Measurements from ENCODE around the gene PAFAH1B1. TPM values are rescaled to one million over a fixed set of nuclear protein-coding genes. Genes with fewer than 3 reads are reported as not detected.

PAFAH1B1 gene
- total RNA-seq, 1 experiment from 2014 or later = 114 TPM

DNA sequence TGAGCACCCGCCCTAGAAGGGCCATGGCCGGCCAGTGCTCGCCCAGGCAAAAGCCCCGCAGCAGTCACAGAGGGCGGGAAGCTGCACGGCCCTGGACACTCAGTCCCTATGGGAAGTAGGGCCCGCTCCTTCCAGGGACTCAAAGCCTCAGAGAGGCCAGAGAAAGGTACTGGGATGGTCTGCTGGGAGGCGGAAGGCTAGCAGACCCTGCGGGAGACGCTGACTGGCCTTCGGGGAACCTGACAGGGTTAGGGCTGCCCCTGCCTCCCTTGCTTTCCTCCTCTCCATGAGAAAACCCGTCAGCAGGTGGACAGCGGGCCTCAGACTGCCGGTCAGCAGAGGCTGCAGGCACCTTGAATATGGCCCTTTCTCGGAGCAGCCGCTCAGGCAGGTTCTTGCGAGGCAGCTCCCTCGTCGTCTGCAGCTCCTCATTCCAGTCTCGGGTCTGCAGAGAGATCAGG is 106.6 kb downstream of the PAFAH1B1 start:
- Mint-ChIP-seq H3K9me3 (no peaks in the 10 kb centered on the region), H3K36me3 (peaks cover 20% of the 10 kb centered on the region), H3K4me3 (no peak overlapping the region), H3K4me1 (peaks cover 5% of the 10 kb centered on the region), H3K27ac (no peak overlapping the region; the same call in 1 of the 2 replicates), H3K27me3 (ENCODE audit: low read depth) (no peaks in the 10 kb centered on the region)
- POLR2A ChIA-PET = no interaction called here
- DNase-seq (ENCODE audit: low spot score) (peak; percentile 7), ATAC-seq (no peak)
- TF ChIP-seq GABPB1 (CRISPR knock-in tag; IDR thresholded peaks at IDR 0.05) (no peak), TP53 (CRISPR knock-in tag; IDR thresholded peaks at IDR 0.05) (no peak), MLX (CRISPR knock-in tag; IDR thresholded peaks at IDR 0.05) (no peak), CREM (CRISPR knock-in tag; IDR thresholded peaks at IDR 0.05) (no peak), KAT7 (CRISPR knock-in tag; IDR thresholded peaks at IDR 0.05; ENCODE audit: borderline replicate concordance) (no peak), IRF1 (CRISPR knock-in tag; IDR thresholded peaks at IDR 0.05) (no peak), FOXP4 (CRISPR knock-in tag; IDR thresholded peaks at IDR 0.05) (no peak), NR1H2 (CRISPR knock-in tag; IDR thresholded peaks at IDR 0.05) (no peak), ZNF263 (CRISPR knock-in tag; IDR thresholded peaks at IDR 0.05; ENCODE audit: low read depth) (no peak), SP1 (CRISPR knock-in tag; conservative IDR thresholded peaks at IDR 0.05) (no peak), STAT6 (CRISPR knock-in tag; conservative IDR thresholded peaks at IDR 0.05; ENCODE audit: low read depth) (no peak), ZNF512 (CRISPR knock-in tag; IDR thresholded peaks at IDR 0.05; ENCODE audit: borderline replicate concordance) (no peak), TCF7 (CRISPR knock-in tag; IDR thresholded peaks at IDR 0.05; ENCODE audit: low read depth) (no peak), SOX15 (CRISPR knock-in tag; IDR thresholded peaks at IDR 0.05) (no peak)
- TF ChIP-seq, protein P1, sequence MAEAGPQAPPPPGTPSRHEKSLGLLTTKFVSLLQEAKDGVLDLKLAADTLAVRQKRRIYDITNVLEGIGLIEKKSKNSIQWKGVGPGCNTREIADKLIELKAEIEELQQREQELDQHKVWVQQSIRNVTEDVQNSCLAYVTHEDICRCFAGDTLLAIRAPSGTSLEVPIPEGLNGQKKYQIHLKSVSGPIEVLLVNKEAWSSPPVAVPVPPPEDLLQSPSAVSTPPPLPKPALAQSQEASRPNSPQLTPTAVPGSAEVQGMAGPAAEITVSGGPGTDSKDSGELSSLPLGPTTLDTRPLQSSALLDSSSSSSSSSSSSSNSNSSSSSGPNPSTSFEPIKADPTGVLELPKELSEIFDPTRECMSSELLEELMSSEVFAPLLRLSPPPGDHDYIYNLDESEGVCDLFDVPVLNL (CRISPR knock-in tag; IDR thresholded peaks at IDR 0.05; ENCODE audit: borderline replicate concordance, low read depth) = no peak
- TF ChIP-seq, protein P2, sequence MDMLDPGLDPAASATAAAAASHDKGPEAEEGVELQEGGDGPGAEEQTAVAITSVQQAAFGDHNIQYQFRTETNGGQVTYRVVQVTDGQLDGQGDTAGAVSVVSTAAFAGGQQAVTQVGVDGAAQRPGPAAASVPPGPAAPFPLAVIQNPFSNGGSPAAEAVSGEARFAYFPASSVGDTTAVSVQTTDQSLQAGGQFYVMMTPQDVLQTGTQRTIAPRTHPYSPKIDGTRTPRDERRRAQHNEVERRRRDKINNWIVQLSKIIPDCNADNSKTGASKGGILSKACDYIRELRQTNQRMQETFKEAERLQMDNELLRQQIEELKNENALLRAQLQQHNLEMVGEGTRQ (CRISPR knock-in tag; IDR thresholded peaks at IDR 0.05) = no peak
- TF ChIP-seq, protein P3, sequence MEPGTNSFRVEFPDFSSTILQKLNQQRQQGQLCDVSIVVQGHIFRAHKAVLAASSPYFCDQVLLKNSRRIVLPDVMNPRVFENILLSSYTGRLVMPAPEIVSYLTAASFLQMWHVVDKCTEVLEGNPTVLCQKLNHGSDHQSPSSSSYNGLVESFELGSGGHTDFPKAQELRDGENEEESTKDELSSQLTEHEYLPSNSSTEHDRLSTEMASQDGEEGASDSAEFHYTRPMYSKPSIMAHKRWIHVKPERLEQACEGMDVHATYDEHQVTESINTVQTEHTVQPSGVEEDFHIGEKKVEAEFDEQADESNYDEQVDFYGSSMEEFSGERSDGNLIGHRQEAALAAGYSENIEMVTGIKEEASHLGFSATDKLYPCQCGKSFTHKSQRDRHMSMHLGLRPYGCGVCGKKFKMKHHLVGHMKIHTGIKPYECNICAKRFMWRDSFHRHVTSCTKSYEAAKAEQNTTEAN (CRISPR knock-in tag; IDR thresholded peaks at IDR 0.05) = no peak
- CTCF ChIA-PET = interaction anchor here (0.9 kb wide), 1 partner anchor 318 kb away, joined by 3 read pairs; no protein-coding TSS in a partner anchor

All from WTC11 (cell line).